ENCODE data around the gene VCAN. TPM values are rescaled to one million over a fixed set of nuclear protein-coding genes. Genes with fewer than 3 reads are reported as not detected.

Gene VCAN
- polyA plus RNA-seq, 2 donors, result 0.35 to 0.89 TPM

DNA sequence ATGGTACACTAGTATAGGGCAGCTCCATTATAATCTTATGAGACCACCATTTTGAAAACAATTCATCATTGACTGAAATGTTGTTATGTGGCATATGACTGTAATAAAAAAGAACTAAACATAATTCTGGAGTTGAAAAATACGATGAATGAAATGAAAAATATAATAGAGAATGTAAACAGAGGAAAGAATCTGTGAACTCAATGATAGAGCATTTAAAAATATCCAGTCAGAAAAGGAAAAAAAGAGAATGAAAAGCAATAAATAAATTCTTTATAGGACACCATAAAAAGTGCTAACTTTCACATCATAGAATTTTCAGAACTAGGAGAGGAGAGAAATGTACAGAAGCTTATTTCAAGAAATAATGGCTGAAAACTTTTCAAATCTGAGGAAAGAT lies 17.6 kb upstream of the VCAN start:
- Histone ChIP-seq H3K27ac (ENCODE audit: low read depth in 2 of 2, low read length in 1 of 2) (no peak overlapping the region), H3K4me1 (ENCODE audit: control insufficient read depth in 2 of 2, insufficient read depth in 2 of 2, low read length in 1 of 2) (no peaks in the 10 kb centered on the region), H3K27me3 (ENCODE audit: control insufficient read depth in 1 of 2, insufficient read depth in 2 of 2, low read length in 2 of 2) (no peaks in the 10 kb centered on the region), H3K9me3 (ENCODE audit: control insufficient read depth in 2 of 2, insufficient read depth in 1 of 2, low read depth in 1 of 2, low read length in 1 of 2) (peaks cover 0 to 5% of the 10 kb centered on the region in 2 donors), H3K36me3 (ENCODE audit: control insufficient read depth in 2 of 2, insufficient read depth in 2 of 2, low read length in 1 of 2) (no peaks in the 10 kb centered on the region), H3K4me3 (ENCODE audit: low read depth in 1 of 2, low read length in 2 of 2) (no peak overlapping the region)
- WGBS, 2 donors, result 70 to 71% methylated on average over 1 of the region's 1 CpG

DNA sequence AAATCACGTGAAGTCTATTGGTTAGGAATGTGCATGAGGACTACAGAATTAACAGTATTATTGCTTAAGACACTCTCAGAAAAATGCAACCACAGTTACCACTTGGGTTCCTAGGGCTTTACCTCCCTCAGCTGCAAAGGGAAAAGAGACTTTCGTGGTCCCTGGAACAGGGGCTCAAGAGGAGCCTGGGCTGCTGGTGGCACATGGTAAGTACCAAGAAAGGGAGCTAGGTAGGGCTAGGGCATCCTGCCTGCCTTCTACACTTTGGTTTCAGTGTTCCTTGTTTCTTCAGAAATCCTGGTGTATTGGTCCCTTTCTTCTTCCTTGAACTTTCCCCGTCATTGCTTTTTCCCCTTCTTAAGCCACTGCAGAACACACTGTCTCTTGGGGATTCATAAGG lies 7.3 kb upstream of the VCAN start:
- H3K4me3 ChIP-seq (ENCODE audit: low read depth in 1 of 2, low read length in 2 of 2), result no peak overlapping the region
- no peaks in the 10 kb centered on the region for H3K36me3 ChIP-seq (ENCODE audit: control insufficient read depth in 2 of 2, insufficient read depth in 2 of 2, low read length in 1 of 2)
- 83 to 85% methylated on average over 3 of the region's 3 CpGs for WGBS, 2 donors
- H3K27me3 ChIP-seq (ENCODE audit: control insufficient read depth in 1 of 2, insufficient read depth in 2 of 2, low read length in 2 of 2), result peaks cover 0 to 2% of the 10 kb centered on the region in 2 donors
- H3K27ac ChIP-seq (ENCODE audit: low read depth in 2 of 2, low read length in 1 of 2), result no peak overlapping the region
- H3K4me1 ChIP-seq (ENCODE audit: control insufficient read depth in 2 of 2, insufficient read depth in 2 of 2, low read length in 1 of 2), result no peaks in the 10 kb centered on the region
- no peaks in the 10 kb centered on the region for H3K9me3 ChIP-seq (ENCODE audit: control insufficient read depth in 2 of 2, insufficient read depth in 1 of 2, low read depth in 1 of 2, low read length in 1 of 2)

GRCh38 chr5:83467371-83468035 lies 4.0 kb upstream of the VCAN start:
- peaks cover 0 to 6% of the 10 kb centered on the region in 2 donors for H3K27me3 ChIP-seq (ENCODE audit: control insufficient read depth in 1 of 2, insufficient read depth in 2 of 2, low read length in 2 of 2)

DNA sequence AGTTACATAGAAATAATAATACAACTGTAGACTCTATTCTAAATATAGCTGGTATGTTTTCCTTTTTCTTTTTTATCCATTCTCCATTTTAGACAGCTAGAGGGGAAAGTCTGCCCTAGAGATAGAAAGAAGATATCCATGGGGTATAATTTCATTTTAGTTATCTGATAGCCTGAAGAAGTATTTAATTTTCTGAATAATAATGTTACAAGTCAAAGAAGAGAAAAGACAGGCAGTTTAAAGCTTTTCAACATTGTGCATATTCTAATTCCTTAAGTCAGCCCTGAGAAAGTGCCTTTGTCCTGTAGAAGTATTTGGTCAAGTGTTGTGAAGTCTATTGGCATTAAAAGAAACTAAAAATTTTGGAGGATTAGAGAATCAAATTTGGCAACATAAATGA lies 2.5 kb upstream of the VCAN start:
- Histone ChIP-seq H3K27me3 (ENCODE audit: control insufficient read depth in 1 of 2, insufficient read depth in 2 of 2, low read length in 2 of 2) (peaks cover 0 to 9% of the 10 kb centered on the region in 2 donors), H3K9me3 (ENCODE audit: control insufficient read depth in 2 of 2, insufficient read depth in 1 of 2, low read depth in 1 of 2, low read length in 1 of 2) (peaks cover 0 to 3% of the 10 kb centered on the region in 2 donors), H3K4me3 (ENCODE audit: low read depth in 1 of 2, low read length in 2 of 2) (no peak overlapping the region), H3K36me3 (ENCODE audit: control insufficient read depth in 2 of 2, insufficient read depth in 2 of 2, low read length in 1 of 2) (no peaks in the 10 kb centered on the region), H3K27ac (ENCODE audit: low read depth in 2 of 2, low read length in 1 of 2) (no peak overlapping the region), H3K4me1 (ENCODE audit: control insufficient read depth in 2 of 2, insufficient read depth in 2 of 2, low read length in 1 of 2) (peaks cover 0 to 14% of the 10 kb centered on the region in 2 donors)

More at GRCh38 chr5:83467371-83468035, 4.0 kb upstream of the VCAN start:
- Histone ChIP-seq H3K27ac (ENCODE audit: low read depth in 2 of 2, low read length in 1 of 2) (no peak overlapping the region), H3K4me1 (ENCODE audit: control insufficient read depth in 2 of 2, insufficient read depth in 2 of 2, low read length in 1 of 2) (peaks cover 0 to 6% of the 10 kb centered on the region in 2 donors), H3K36me3 (ENCODE audit: control insufficient read depth in 2 of 2, insufficient read depth in 2 of 2, low read length in 1 of 2) (no peaks in the 10 kb centered on the region), H3K9me3 (ENCODE audit: control insufficient read depth in 2 of 2, insufficient read depth in 1 of 2, low read depth in 1 of 2, low read length in 1 of 2) (peaks cover 0 to 3% of the 10 kb centered on the region in 2 donors), H3K4me3 (ENCODE audit: low read depth in 1 of 2, low read length in 2 of 2) (no peak overlapping the region)
- 45 to 56% methylated on average over 9 of the region's 9 CpGs for WGBS, 2 donors

- Histone ChIP-seq H3K27ac (ENCODE audit: low read depth in 2 of 2, low read length in 1 of 2) (peak overlapping the region in 1 of 2 donors; percentile 33), H3K4me1 (ENCODE audit: control insufficient read depth in 2 of 2, insufficient read depth in 2 of 2, low read length in 1 of 2) (peaks cover 0 to 14% of the 10 kb centered on the region in 2 donors), H3K4me3 (ENCODE audit: low read depth in 1 of 2, low read length in 2 of 2) (peak overlapping the region; percentile 4 to 19), H3K9me3 (ENCODE audit: control insufficient read depth in 2 of 2, insufficient read depth in 1 of 2, low read depth in 1 of 2, low read length in 1 of 2) (peaks cover 0 to 3% of the 10 kb centered on the region in 2 donors), H3K27me3 (ENCODE audit: control insufficient read depth in 1 of 2, insufficient read depth in 2 of 2, low read length in 2 of 2) (peaks cover 0 to 10% of the 10 kb centered on the region in 2 donors), H3K36me3 (ENCODE audit: control insufficient read depth in 2 of 2, insufficient read depth in 2 of 2, low read length in 1 of 2) (no peaks in the 10 kb centered on the region)
- 15 to 17% methylated on average over 15 of the region's 15 CpGs for WGBS, 2 donors
Observed at GRCh38 chr5:83470526-83471404, 779 bp upstream of the VCAN start.

DNA sequence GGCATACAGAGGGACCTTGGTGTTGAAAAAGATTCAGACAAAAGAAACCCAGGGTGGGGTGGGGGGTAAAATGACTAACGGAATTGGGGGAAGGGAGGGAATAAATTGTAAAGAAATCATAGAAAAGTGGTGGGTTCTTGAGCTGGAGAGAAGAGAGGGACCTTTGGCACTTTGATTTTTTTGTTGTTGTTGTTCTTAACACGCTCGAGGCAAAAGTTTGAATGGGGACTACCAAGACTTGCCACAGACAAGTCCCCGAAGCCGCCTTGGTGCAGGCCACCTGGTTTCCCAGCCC lies 616 bp downstream of the VCAN start:
- H3K27me3 ChIP-seq (ENCODE audit: control insufficient read depth in 1 of 2, insufficient read depth in 2 of 2, low read length in 2 of 2), result peaks cover 0 to 10% of the 10 kb centered on the region in 2 donors
- WGBS, 2 donors, result 4% methylated on average over 5 of the region's 5 CpGs
- H3K27ac ChIP-seq (ENCODE audit: low read depth in 2 of 2, low read length in 1 of 2), result peak overlapping the region in 1 of 2 donors; percentile 52
- H3K36me3 ChIP-seq (ENCODE audit: control insufficient read depth in 2 of 2, insufficient read depth in 2 of 2, low read length in 1 of 2), result no peaks in the 10 kb centered on the region
- peaks cover 0 to 3% of the 10 kb centered on the region in 2 donors for H3K9me3 ChIP-seq (ENCODE audit: control insufficient read depth in 2 of 2, insufficient read depth in 1 of 2, low read depth in 1 of 2, low read length in 1 of 2)
- H3K4me1 ChIP-seq (ENCODE audit: control insufficient read depth in 2 of 2, insufficient read depth in 2 of 2, low read length in 1 of 2), result peaks cover 0 to 14% of the 10 kb centered on the region in 2 donors
- H3K4me3 ChIP-seq (ENCODE audit: low read depth in 1 of 2, low read length in 2 of 2), result peak overlapping the region in 1 of 2 donors; percentile 36

DNA sequence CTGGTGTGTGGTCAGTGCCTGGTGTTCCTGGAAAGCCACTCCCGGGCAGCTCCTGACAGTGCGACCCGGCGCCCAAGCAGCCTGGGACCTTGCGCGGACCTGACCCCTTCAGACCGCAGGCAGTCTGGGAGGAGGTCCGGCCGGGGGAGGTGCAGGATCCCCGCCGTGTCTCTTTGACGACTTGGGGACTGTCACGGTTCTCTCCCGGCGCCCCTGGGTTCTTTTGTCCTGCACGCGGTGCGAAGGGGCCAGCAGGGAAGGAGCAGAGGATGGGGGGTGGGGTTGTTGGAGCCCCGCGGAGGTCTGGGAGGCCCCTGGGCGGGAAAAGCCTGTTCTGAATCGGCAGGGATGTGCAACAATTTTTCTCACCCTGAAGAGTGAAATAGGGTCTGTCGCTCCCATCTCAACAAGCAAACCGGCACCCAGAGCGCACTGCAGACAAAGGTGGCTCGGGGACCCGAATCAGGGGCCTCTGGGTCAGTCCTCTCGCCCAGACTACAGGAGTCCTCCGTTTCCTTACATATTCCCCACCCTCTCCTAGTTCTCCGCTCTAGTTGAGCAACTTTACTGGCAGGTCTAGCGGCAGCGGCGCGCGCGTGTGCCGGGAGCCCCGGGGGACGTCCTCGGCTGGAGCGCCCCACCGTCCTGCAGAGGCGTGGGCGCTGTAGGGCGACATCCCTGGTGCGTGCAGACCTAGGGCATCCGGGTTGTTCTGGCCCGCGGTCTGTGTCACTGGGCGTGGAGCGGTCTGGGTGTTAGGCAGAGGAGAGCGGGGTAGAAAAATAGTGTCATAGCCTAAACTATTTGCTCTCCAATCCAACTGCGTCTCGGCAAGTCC lies 1.2 kb downstream of the VCAN start:
- WGBS, 2 donors, result 1% methylated on average over 54 of the region's 54 CpGs
- Histone ChIP-seq H3K4me3 (ENCODE audit: low read depth in 1 of 2, low read length in 2 of 2) (peak overlapping the region; percentile 36 to 40), H3K27ac (ENCODE audit: low read depth in 2 of 2, low read length in 1 of 2) (peak overlapping the region; percentile 52 to 69), H3K9me3 (ENCODE audit: control insufficient read depth in 2 of 2, insufficient read depth in 1 of 2, low read depth in 1 of 2, low read length in 1 of 2) (peaks cover 0 to 3% of the 10 kb centered on the region in 2 donors), H3K36me3 (ENCODE audit: control insufficient read depth in 2 of 2, insufficient read depth in 2 of 2, low read length in 1 of 2) (no peaks in the 10 kb centered on the region), H3K27me3 (ENCODE audit: control insufficient read depth in 1 of 2, insufficient read depth in 2 of 2, low read length in 2 of 2) (peaks cover 0 to 10% of the 10 kb centered on the region in 2 donors), H3K4me1 (ENCODE audit: control insufficient read depth in 2 of 2, insufficient read depth in 2 of 2, low read length in 1 of 2) (peaks cover 0 to 14% of the 10 kb centered on the region in 2 donors)

DNA sequence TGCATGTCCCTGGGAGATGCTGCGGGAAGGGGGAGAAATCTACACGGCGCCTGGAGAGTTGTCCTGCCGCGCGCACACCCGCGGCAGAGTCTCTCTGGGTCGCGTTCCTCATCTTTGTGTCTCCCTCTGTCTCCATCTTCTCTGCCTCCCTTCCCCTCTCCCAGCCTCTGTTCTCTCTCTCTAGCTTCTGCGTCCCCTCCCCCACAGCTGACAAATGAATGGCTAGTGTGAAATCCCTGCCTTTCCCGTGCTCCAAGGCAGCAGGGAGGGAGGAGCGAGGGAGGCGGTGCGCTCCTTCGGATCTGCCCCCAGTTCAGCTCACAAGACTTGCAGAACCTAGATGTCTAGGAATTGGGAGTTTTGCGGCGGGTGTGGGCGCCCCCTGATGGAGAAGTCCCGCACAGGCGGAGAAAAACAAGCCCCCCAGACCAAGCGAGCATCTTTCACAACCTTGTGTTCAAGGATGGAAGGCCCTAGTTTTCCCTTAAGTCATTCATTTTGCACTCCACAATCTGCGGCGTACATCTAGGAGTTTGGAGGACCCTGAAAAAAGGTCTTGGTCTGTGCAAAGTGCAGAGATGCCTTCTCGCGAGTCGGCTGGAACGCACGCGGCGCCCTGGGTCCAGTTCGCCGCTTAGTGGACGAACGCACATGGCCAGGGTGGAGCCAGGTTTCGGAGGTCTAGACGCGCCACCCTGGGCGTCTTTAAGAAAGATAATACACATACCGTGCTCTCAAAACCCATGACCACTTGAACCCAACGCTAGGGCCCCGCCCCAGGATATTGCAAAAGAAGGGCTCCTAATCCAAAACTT lies 2.0 kb downstream of the VCAN start:
- Histone ChIP-seq H3K4me3 (ENCODE audit: low read depth in 1 of 2, low read length in 2 of 2) (peak overlapping the region; percentile 36 to 40), H3K9me3 (ENCODE audit: control insufficient read depth in 2 of 2, insufficient read depth in 1 of 2, low read depth in 1 of 2, low read length in 1 of 2) (peaks cover 0 to 3% of the 10 kb centered on the region in 2 donors), H3K4me1 (ENCODE audit: control insufficient read depth in 2 of 2, insufficient read depth in 2 of 2, low read length in 1 of 2) (peaks cover 0 to 14% of the 10 kb centered on the region in 2 donors), H3K27me3 (ENCODE audit: control insufficient read depth in 1 of 2, insufficient read depth in 2 of 2, low read length in 2 of 2) (peaks cover 0 to 10% of the 10 kb centered on the region in 2 donors), H3K27ac (ENCODE audit: low read depth in 2 of 2, low read length in 1 of 2) (peak overlapping the region; percentile 52 to 69), H3K36me3 (ENCODE audit: control insufficient read depth in 2 of 2, insufficient read depth in 2 of 2, low read length in 1 of 2) (no peaks in the 10 kb centered on the region)
- WGBS, 2 donors, result 1 to 2% methylated on average over 42 of the region's 42 CpGs
